ENCODE results near the gene NSRP1.

NSRP1 gene

DNA sequence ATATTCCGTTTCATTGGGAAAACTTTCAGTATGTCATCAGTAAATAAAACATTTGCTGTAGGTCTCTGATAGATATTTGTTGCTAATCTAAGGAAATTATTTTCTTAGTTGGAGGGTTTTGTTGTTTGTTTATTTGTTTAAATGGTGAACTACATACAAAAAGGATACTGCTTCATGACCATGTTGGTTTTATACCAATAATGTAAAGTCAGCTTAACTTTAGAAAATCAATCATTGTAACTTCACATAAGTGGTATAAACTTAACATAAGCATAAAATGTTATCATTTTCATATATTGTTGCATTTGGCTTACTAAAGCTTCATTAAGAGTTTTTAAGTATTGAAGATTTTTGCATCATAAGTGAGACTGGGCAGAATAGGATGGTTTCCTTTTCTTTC, 57.9 kb downstream of the NSRP1 start (continued):
- TF ChIP-seq, protein P1, sequence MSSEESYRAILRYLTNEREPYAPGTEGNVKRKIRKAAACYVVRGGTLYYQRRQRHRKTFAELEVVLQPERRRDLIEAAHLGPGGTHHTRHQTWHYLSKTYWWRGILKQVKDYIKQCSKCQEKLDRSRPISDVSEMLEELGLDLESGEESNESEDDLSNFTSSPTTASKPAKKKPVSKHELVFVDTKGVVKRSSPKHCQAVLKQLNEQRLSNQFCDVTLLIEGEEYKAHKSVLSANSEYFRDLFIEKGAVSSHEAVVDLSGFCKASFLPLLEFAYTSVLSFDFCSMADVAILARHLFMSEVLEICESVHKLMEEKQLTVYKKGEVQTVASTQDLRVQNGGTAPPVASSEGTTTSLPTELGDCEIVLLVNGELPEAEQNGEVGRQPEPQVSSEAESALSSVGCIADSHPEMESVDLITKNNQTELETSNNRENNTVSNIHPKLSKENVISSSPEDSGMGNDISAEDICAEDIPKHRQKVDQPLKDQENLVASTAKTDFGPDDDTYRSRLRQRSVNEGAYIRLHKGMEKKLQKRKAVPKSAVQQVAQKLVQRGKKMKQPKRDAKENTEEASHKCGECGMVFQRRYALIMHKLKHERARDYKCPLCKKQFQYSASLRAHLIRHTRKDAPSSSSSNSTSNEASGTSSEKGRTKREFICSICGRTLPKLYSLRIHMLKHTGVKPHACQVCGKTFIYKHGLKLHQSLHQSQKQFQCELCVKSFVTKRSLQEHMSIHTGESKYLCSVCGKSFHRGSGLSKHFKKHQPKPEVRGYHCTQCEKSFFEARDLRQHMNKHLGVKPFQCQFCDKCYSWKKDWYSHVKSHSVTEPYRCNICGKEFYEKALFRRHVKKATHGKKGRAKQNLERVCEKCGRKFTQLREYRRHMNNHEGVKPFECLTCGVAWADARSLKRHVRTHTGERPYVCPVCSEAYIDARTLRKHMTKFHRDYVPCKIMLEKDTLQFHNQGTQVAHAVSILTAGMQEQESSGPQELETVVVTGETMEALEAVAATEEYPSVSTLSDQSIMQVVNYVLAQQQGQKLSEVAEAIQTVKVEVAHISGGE (tag by site-specific recombination; conservative IDR thresholded peaks at IDR 0.05; ENCODE audit: low read depth): no peak
- TF ChIP-seq SP3 (tag by site-specific recombination; IDR thresholded peaks at IDR 0.05): no peak
- no peak for TF ChIP-seq ZNF366 (tag by site-specific recombination; conservative IDR thresholded peaks at IDR 0.05)
- no peak for TF ChIP-seq ZNF48 (tag by site-specific recombination; IDR thresholded peaks at IDR 0.05)
- TF ChIP-seq ZNF777 (tag by site-specific recombination; IDR thresholded peaks at IDR 0.05; ENCODE audit: borderline replicate concordance): no peak
- TF ChIP-seq, protein P2, sequence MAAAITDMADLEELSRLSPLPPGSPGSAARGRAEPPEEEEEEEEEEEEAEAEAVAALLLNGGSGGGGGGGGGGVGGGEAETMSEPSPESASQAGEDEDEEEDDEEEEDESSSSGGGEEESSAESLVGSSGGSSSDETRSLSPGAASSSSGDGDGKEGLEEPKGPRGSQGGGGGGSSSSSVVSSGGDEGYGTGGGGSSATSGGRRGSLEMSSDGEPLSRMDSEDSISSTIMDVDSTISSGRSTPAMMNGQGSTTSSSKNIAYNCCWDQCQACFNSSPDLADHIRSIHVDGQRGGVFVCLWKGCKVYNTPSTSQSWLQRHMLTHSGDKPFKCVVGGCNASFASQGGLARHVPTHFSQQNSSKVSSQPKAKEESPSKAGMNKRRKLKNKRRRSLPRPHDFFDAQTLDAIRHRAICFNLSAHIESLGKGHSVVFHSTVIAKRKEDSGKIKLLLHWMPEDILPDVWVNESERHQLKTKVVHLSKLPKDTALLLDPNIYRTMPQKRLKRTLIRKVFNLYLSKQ (tag by site-specific recombination; IDR thresholded peaks at IDR 0.05; ENCODE audit: borderline replicate concordance): no peak
- TF ChIP-seq ZNF658 (tag by site-specific recombination; IDR thresholded peaks at IDR 0.05): no peak

DNA sequence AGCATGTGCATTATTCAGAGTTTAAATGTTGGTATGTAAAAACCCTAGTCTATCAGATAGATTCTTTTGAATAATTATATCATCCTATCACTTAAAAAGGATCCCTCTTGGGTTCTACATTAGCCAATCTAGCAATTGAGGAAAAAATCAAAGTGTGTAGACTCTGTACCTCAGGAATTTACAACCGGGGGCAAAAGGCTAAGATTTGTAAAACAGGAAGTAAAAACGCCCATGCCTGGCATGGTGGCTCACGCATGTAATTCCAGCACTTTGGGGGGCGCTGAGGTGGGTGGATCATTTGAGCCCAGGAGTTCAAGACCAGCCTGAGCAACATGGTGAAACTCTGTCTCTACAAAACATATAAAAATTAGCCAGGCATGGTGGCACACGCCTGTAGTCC, 60.2 kb downstream of the NSRP1 start:
- POLR2A ChIA-PET: no interaction called here

More for the DNA sequence above, 60.2 kb downstream of the NSRP1 start:
- CTCF ChIA-PET: interaction anchor here (0.7 kb wide), 1 partner anchor 46 kb away, joined by 4 read pairs; no protein-coding TSS in a partner anchor
- Histone ChIP-seq H3K4me3 (ENCODE audit: low read depth, low read length) (no peak overlapping the region), H3K4me1 (ENCODE audit: control insufficient read depth, insufficient read depth, low read length) (no peaks in the 10 kb centered on the region), H3K36me3 (ENCODE audit: control insufficient read depth in 2 of 2, insufficient read depth in 1 of 2, low read length in 2 of 2) (peaks cover 79 to 85% of the 10 kb centered on the region in 2 experiments), H3K9me3 (ENCODE audit: control insufficient read depth, insufficient read depth, low read depth, low read length) (no peaks in the 10 kb centered on the region), H3K27ac (ENCODE audit: extremely low read depth, low read depth, low read length) (no peak overlapping the region)
- TF ChIP-seq GLI4 (tag by site-specific recombination; IDR thresholded peaks at IDR 0.05) (no peak), SETDB1 (IDR thresholded peaks at IDR 0.05; ENCODE audit: insufficient read length, low read length) (no peak), ZNF629 (tag by site-specific recombination; IDR thresholded peaks at IDR 0.05) (no peak), ZNF596 (tag by site-specific recombination; IDR thresholded peaks at IDR 0.05) (no peak), ZNF266 (tag by site-specific recombination; IDR thresholded peaks at IDR 0.05; ENCODE audit: low read depth) (no peak), KLF16 (tag by site-specific recombination; IDR thresholded peaks at IDR 0.05) (no peak), ZNF202 (tag by site-specific recombination; IDR thresholded peaks at IDR 0.05; ENCODE audit: borderline replicate concordance) (no peak)
- TF ChIP-seq, protein P3, sequence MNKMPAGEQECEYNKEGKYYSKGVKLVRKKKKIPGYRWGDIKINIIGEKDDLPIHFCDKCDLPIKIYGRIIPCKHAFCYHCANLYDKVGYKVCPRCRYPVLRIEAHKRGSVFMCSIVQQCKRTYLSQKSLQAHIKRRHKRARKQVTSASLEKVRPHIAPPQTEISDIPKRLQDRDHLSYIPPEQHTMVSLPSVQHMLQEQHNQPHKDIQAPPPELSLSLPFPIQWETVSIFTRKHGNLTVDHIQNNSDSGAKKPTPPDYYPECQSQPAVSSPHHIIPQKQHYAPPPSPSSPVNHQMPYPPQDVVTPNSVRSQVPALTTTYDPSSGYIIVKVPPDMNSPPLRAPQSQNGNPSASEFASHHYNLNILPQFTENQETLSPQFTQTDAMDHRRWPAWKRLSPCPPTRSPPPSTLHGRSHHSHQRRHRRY (tag by site-specific recombination; IDR thresholded peaks at IDR 0.05): no peak
- TF ChIP-seq, protein P4, sequence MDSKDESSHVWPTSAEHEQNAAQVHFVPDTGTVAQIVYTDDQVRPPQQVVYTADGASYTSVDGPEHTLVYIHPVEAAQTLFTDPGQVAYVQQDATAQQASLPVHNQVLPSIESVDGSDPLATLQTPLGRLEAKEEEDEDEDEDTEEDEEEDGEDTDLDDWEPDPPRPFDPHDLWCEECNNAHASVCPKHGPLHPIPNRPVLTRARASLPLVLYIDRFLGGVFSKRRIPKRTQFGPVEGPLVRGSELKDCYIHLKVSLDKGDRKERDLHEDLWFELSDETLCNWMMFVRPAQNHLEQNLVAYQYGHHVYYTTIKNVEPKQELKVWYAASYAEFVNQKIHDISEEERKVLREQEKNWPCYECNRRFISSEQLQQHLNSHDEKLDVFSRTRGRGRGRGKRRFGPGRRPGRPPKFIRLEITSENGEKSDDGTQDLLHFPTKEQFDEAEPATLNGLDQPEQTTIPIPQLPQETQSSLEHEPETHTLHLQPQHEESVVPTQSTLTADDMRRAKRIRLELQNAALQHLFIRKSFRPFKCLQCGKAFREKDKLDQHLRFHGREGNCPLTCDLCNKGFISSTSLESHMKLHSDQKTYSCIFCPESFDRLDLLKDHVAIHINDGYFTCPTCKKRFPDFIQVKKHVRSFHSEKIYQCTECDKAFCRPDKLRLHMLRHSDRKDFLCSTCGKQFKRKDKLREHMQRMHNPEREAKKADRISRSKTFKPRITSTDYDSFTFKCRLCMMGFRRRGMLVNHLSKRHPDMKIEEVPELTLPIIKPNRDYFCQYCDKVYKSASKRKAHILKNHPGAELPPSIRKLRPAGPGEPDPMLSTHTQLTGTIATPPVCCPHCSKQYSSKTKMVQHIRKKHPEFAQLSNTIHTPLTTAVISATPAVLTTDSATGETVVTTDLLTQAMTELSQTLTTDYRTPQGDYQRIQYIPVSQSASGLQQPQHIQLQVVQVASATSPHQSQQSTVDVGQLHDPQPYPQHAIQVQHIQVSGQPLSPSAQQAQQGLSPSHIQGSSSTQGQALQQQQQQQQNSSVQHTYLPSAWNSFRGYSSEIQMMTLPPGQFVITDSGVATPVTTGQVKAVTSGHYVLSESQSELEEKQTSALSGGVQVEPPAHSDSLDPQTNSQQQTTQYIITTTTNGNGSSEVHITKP (tag by site-specific recombination; IDR thresholded peaks at IDR 0.05): no peak
- TF ChIP-seq, protein P5, sequence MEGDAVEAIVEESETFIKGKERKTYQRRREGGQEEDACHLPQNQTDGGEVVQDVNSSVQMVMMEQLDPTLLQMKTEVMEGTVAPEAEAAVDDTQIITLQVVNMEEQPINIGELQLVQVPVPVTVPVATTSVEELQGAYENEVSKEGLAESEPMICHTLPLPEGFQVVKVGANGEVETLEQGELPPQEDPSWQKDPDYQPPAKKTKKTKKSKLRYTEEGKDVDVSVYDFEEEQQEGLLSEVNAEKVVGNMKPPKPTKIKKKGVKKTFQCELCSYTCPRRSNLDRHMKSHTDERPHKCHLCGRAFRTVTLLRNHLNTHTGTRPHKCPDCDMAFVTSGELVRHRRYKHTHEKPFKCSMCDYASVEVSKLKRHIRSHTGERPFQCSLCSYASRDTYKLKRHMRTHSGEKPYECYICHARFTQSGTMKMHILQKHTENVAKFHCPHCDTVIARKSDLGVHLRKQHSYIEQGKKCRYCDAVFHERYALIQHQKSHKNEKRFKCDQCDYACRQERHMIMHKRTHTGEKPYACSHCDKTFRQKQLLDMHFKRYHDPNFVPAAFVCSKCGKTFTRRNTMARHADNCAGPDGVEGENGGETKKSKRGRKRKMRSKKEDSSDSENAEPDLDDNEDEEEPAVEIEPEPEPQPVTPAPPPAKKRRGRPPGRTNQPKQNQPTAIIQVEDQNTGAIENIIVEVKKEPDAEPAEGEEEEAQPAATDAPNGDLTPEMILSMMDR (tag by site-specific recombination; IDR thresholded peaks at IDR 0.05): no peak
